Measurements from ENCODE around the gene KLKB1. TPM values are rescaled to one million over a fixed set of nuclear protein-coding genes. Genes with fewer than 3 reads are reported as not detected.
"Not testable (repeated sequence)": the region's sequence is repeated elsewhere in the genome, so short reads cannot be mapped to it uniquely, and the experiment has no call there.

Gene KLKB1
- total RNA-seq, 1 donor from 2014 or later = 0.46 TPM

- Mint-ChIP-seq H3K36me3 (ENCODE audit: low read depth, unreplicated experiment) (no peaks in the 10 kb centered on the region), H3K4me1 (ENCODE audit: unreplicated experiment) (peaks cover 9% of the 10 kb centered on the region), H3K4me3 (ENCODE audit: unreplicated experiment) (no peak overlapping the region), H3K9me3 (ENCODE audit: unreplicated experiment) (no peaks in the 10 kb centered on the region), H3K27ac (ENCODE audit: unreplicated experiment) (no peak overlapping the region), H3K27me3 (ENCODE audit: unreplicated experiment) (peaks cover 2% of the 10 kb centered on the region)
- TF ChIP-seq CTCF (IDR thresholded peaks at IDR 0.05; ENCODE audit: unreplicated experiment) = no peak
- no peak for DNase-seq (ENCODE audit: low spot score)
Observed at GRCh38 chr4:186264660-186265059, 37.4 kb downstream of the KLKB1 start.

GRCh38 chr4:186265250-186265649, 37.9 kb downstream of the KLKB1 start:
- H3K4me3 Mint-ChIP-seq (ENCODE audit: unreplicated experiment); H3K27ac Mint-ChIP-seq (ENCODE audit: unreplicated experiment); DNase-seq (ENCODE audit: low spot score); H3K9me3 Mint-ChIP-seq (ENCODE audit: unreplicated experiment); H3K27me3 Mint-ChIP-seq (ENCODE audit: unreplicated experiment); H3K36me3 Mint-ChIP-seq (ENCODE audit: low read depth, unreplicated experiment); H3K4me1 Mint-ChIP-seq (ENCODE audit: unreplicated experiment): not testable (repeated sequence)

- no peak within 1 kb of the TSS for H3K4me3 Mint-ChIP-seq (ENCODE audit: unreplicated experiment)
- no peak for TF ChIP-seq CTCF (IDR thresholded peaks at IDR 0.05; ENCODE audit: unreplicated experiment)
- H3K27me3 Mint-ChIP-seq (ENCODE audit: unreplicated experiment) = peaks cover 2% of the 10 kb centered on the region
- peaks cover 9% of the 10 kb centered on the region for H3K4me1 Mint-ChIP-seq (ENCODE audit: unreplicated experiment)
- no peaks in the 10 kb centered on the region for H3K9me3 Mint-ChIP-seq (ENCODE audit: unreplicated experiment)
- no peak for DNase-seq (ENCODE audit: low spot score)
- no peaks in the 10 kb centered on the region for H3K36me3 Mint-ChIP-seq (ENCODE audit: low read depth, unreplicated experiment)
- H3K27ac Mint-ChIP-seq (ENCODE audit: unreplicated experiment) = no peak within 1 kb of the TSS
Observed at GRCh38 chr4:186265683-186266652, 38.7 kb downstream of the KLKB1 start, which contains the start of gene F11. TSS of gene F11 (plus strand) at chr4:186266189. CDS start at chr4:186267137, 948 bp downstream.

GRCh38 chr4:186266729-186267456, 39.6 kb downstream of the KLKB1 start:
- peaks cover 9% of the 10 kb centered on the region for H3K4me1 Mint-ChIP-seq (ENCODE audit: unreplicated experiment)
- no peaks in the 10 kb centered on the region for H3K9me3 Mint-ChIP-seq (ENCODE audit: unreplicated experiment)
- no peak for TF ChIP-seq CTCF (IDR thresholded peaks at IDR 0.05; ENCODE audit: unreplicated experiment)
- peaks cover 2% of the 10 kb centered on the region for H3K27me3 Mint-ChIP-seq (ENCODE audit: unreplicated experiment)
- H3K36me3 Mint-ChIP-seq (ENCODE audit: low read depth, unreplicated experiment) = no peaks in the 10 kb centered on the region
- H3K4me3 Mint-ChIP-seq (ENCODE audit: unreplicated experiment) = no peak overlapping the region
- H3K27ac Mint-ChIP-seq (ENCODE audit: unreplicated experiment) = no peak overlapping the region
- peak; percentile 46 for DNase-seq (ENCODE audit: low spot score)

- no peak for DNase-seq (ENCODE audit: low spot score)
- Mint-ChIP-seq H3K9me3 (ENCODE audit: unreplicated experiment) (no peaks in the 10 kb centered on the region), H3K36me3 (ENCODE audit: low read depth, unreplicated experiment) (no peaks in the 10 kb centered on the region), H3K4me3 (ENCODE audit: unreplicated experiment) (no peak overlapping the region), H3K4me1 (ENCODE audit: unreplicated experiment) (peaks cover 9% of the 10 kb centered on the region), H3K27ac (ENCODE audit: unreplicated experiment) (no peak overlapping the region), H3K27me3 (ENCODE audit: unreplicated experiment) (peaks cover 2% of the 10 kb centered on the region)
- TF ChIP-seq CTCF (IDR thresholded peaks at IDR 0.05; ENCODE audit: unreplicated experiment) = no peak
Observed at GRCh38 chr4:186271081-186271678, 43.9 kb downstream of the KLKB1 start.
